ENCODE results near the gene SHOC2.

- TF ChIP-seq MAX (IDR thresholded peaks at IDR 0.05; ENCODE audit: low read depth, low read length) (no peak), CTCF (IDR thresholded peaks at IDR 0.05; ENCODE audit: low read depth, low read length) (no peak), MYC (IDR thresholded peaks at IDR 0.05; ENCODE audit: low read depth, low read length) (no peak)
Measured at GRCh38 chr10:111018021-111018420, 98.6 kb downstream of the SHOC2 start.
